ENCODE results near the gene SLC7A8.

The SLC7A8 gene

GRCh38 chr14:23093991-23094665 lies 89.3 kb downstream of the SLC7A8 start:
- Histone ChIP-seq H3K4me3 (ENCODE audit: extremely low read depth, insufficient read depth, low read length, poor library complexity, severe bottlenecking) (peak overlapping the region; percentile 80), H3K9me3 (ENCODE audit: control insufficient read depth, low read length) (no peaks in the 10 kb centered on the region), H3K36me3 (ENCODE audit: control insufficient read depth, insufficient read depth, low read length) (peaks cover 70% of the 10 kb centered on the region), H3K27ac (ENCODE audit: low read depth, low read length, severe bottlenecking) (peak overlapping the region; percentile 92), H3K4me1 (ENCODE audit: control insufficient read depth, insufficient read depth, low read length, poor library complexity, severe bottlenecking) (peaks cover 6% of the 10 kb centered on the region)
- 3 to 5% methylated on average over 4 to 9 of the region's 14 CpGs for WGBS, 2 experiments (ENCODE audit: insufficient coverage in 2 of 2)

- peaks cover 6% of the 10 kb centered on the region for H3K4me1 ChIP-seq (ENCODE audit: control insufficient read depth, insufficient read depth, low read length, poor library complexity, severe bottlenecking)
- H3K27ac ChIP-seq (ENCODE audit: low read depth, low read length, severe bottlenecking) = no peak overlapping the region
- H3K9me3 ChIP-seq (ENCODE audit: control insufficient read depth, low read length) = no peaks in the 10 kb centered on the region
- H3K36me3 ChIP-seq (ENCODE audit: control insufficient read depth, insufficient read depth, low read length) = peaks cover 70% of the 10 kb centered on the region
- H3K4me3 ChIP-seq (ENCODE audit: extremely low read depth, insufficient read depth, low read length, poor library complexity, severe bottlenecking) = peak overlapping the region; percentile 80
- WGBS, 2 experiments (ENCODE audit: insufficient coverage in 2 of 2) = 91 to 100% methylated on average over 1 of the region's 2 CpGs
These were observed 89.9 kb downstream of the SLC7A8 start for GRCh38 chr14:23093526-23093925.

DNA sequence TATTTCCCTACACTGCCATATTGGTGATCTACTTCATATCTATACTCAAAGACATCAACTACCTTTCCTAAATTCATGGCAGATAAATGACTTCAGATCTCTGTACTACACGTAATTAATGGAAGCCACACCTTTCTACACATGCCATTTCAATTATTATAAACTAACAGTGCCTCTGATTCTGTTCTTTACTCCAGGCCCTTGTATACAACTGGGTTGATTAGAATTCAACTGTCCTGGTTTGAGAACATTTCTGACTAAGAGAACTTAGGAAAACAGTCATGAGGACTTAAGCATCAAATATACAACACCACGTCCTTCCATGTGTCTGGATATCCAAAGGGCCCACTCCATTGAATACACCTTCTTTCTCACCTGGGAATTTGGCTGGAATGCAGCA lies 90.4 kb downstream of the SLC7A8 start:
- WGBS, 2 experiments (ENCODE audit: insufficient coverage in 2 of 2) = no CpG with 5 or more reads among the region's 2 CpGs

GRCh38 chr14:23091294-23092225 lies 91.9 kb downstream of the SLC7A8 start:
- Histone ChIP-seq H3K36me3 (ENCODE audit: control insufficient read depth, insufficient read depth, low read length) (peaks cover 70% of the 10 kb centered on the region), H3K4me1 (ENCODE audit: control insufficient read depth, insufficient read depth, low read length, poor library complexity, severe bottlenecking) (peaks cover under 1% of the 10 kb centered on the region), H3K9me3 (ENCODE audit: control insufficient read depth, low read length) (no peaks in the 10 kb centered on the region), H3K4me3 (ENCODE audit: extremely low read depth, insufficient read depth, low read length, poor library complexity, severe bottlenecking) (no peak overlapping the region), H3K27ac (ENCODE audit: low read depth, low read length, severe bottlenecking) (no peak overlapping the region)
- 81 to 92% methylated on average over 6 to 7 of the region's 12 CpGs for WGBS, 2 experiments (ENCODE audit: insufficient coverage in 2 of 2)

More for the DNA sequence above, 90.4 kb downstream of the SLC7A8 start:
- no peak overlapping the region for H3K27ac ChIP-seq (ENCODE audit: low read depth, low read length, severe bottlenecking)
- peaks cover 70% of the 10 kb centered on the region for H3K36me3 ChIP-seq (ENCODE audit: control insufficient read depth, insufficient read depth, low read length)
- no peak overlapping the region for H3K4me3 ChIP-seq (ENCODE audit: extremely low read depth, insufficient read depth, low read length, poor library complexity, severe bottlenecking)
- H3K4me1 ChIP-seq (ENCODE audit: control insufficient read depth, insufficient read depth, low read length, poor library complexity, severe bottlenecking) = peaks cover 6% of the 10 kb centered on the region
- no peaks in the 10 kb centered on the region for H3K9me3 ChIP-seq (ENCODE audit: control insufficient read depth, low read length)

GRCh38 chr14:23090254-23090636 lies 93.2 kb downstream of the SLC7A8 start:
- Histone ChIP-seq H3K36me3 (ENCODE audit: control insufficient read depth, insufficient read depth, low read length) (peaks cover 82% of the 10 kb centered on the region), H3K27ac (ENCODE audit: low read depth, low read length, severe bottlenecking) (no peak overlapping the region)
- WGBS, 2 experiments (ENCODE audit: insufficient coverage in 2 of 2) = 93 to 98% methylated on average over 3 to 4 of the region's 4 CpGs

GRCh38 chr14:23089498-23090253 lies 93.8 kb downstream of the SLC7A8 start:
- H3K4me1 ChIP-seq (ENCODE audit: control insufficient read depth, insufficient read depth, low read length, poor library complexity, severe bottlenecking) = no peaks in the 10 kb centered on the region
- no peak overlapping the region for H3K27ac ChIP-seq (ENCODE audit: low read depth, low read length, severe bottlenecking)
- no peaks in the 10 kb centered on the region for H3K9me3 ChIP-seq (ENCODE audit: control insufficient read depth, low read length)
- peaks cover 88% of the 10 kb centered on the region for H3K36me3 ChIP-seq (ENCODE audit: control insufficient read depth, insufficient read depth, low read length)
- no peak overlapping the region for H3K4me3 ChIP-seq (ENCODE audit: extremely low read depth, insufficient read depth, low read length, poor library complexity, severe bottlenecking)
- WGBS, 2 experiments (ENCODE audit: insufficient coverage in 2 of 2) = 90 to 96% methylated on average over 6 to 7 of the region's 12 CpGs

More at GRCh38 chr14:23090254-23090636, 93.2 kb downstream of the SLC7A8 start:
- H3K9me3 ChIP-seq (ENCODE audit: control insufficient read depth, low read length) = no peaks in the 10 kb centered on the region
- no peak overlapping the region for H3K4me3 ChIP-seq (ENCODE audit: extremely low read depth, insufficient read depth, low read length, poor library complexity, severe bottlenecking)
- no peaks in the 10 kb centered on the region for H3K4me1 ChIP-seq (ENCODE audit: control insufficient read depth, insufficient read depth, low read length, poor library complexity, severe bottlenecking)

GRCh38 chr14:23086565-23086964 lies 96.9 kb downstream of the SLC7A8 start:
- H3K27ac ChIP-seq (ENCODE audit: low read depth, low read length, severe bottlenecking) = no peak overlapping the region
- no peak overlapping the region for H3K4me3 ChIP-seq (ENCODE audit: extremely low read depth, insufficient read depth, low read length, poor library complexity, severe bottlenecking)
- H3K4me1 ChIP-seq (ENCODE audit: control insufficient read depth, insufficient read depth, low read length, poor library complexity, severe bottlenecking) = no peaks in the 10 kb centered on the region
- peaks cover 98% of the 10 kb centered on the region for H3K36me3 ChIP-seq (ENCODE audit: control insufficient read depth, insufficient read depth, low read length)
- H3K9me3 ChIP-seq (ENCODE audit: control insufficient read depth, low read length) = no peaks in the 10 kb centered on the region
- 100% methylated on average over 1 of the region's 1 CpG; no CpG with 5 or more reads in 1 of the 2 experiments for WGBS, 2 experiments (ENCODE audit: insufficient coverage in 2 of 2)

DNA sequence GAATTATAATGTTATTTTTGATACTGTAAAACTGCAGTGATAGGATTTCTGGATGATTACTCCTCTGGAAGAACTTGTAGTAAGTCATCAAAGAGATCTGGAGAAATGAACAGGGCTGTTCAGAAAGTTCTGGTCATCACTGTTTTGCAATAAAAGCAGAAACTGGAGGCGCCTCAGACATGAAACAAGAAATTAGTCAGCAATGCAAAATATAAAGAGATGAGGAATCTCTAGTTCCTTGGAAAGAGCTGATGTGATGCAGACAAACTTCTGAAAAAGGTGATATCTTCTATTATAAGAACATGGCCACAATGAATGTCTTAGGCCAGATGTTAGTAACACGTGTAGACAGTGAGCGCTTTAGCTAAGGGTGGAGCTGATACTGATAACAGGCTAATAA lies 98.0 kb downstream of the SLC7A8 start:
- H3K9me3 ChIP-seq (ENCODE audit: control insufficient read depth, low read length) = no peaks in the 10 kb centered on the region
- peaks cover 96% of the 10 kb centered on the region for H3K36me3 ChIP-seq (ENCODE audit: control insufficient read depth, insufficient read depth, low read length)
- H3K4me3 ChIP-seq (ENCODE audit: extremely low read depth, insufficient read depth, low read length, poor library complexity, severe bottlenecking) = no peak overlapping the region
- no peak overlapping the region for H3K27ac ChIP-seq (ENCODE audit: low read depth, low read length, severe bottlenecking)
- 97 to 100% methylated on average over 2 to 3 of the region's 3 CpGs for WGBS, 2 experiments (ENCODE audit: insufficient coverage in 2 of 2)
- H3K4me1 ChIP-seq (ENCODE audit: control insufficient read depth, insufficient read depth, low read length, poor library complexity, severe bottlenecking) = peaks cover 4% of the 10 kb centered on the region

DNA sequence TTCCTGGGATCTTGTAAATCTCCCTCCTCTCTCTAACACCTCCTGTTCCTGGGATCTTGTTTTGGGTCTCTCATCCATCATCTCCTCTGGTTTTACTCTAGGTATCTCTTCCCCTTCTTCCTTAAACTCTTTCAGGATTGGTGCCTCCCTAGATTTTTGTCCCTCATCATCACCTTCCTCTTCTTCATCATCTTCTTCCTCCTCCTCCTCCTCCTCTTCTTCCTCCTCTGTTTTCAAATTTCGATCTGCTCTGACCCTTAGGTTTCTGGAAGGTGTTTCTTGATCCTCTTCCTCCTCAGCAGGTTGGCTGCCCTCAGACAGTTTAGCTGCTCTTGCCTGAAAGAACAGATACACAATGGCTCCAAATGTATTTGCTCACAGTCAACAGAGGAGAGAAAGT lies 103.0 kb downstream of the SLC7A8 start:
- Histone ChIP-seq H3K36me3 (ENCODE audit: control insufficient read depth, insufficient read depth, low read length) (peaks cover 93% of the 10 kb centered on the region), H3K4me3 (ENCODE audit: extremely low read depth, insufficient read depth, low read length, poor library complexity, severe bottlenecking) (no peak overlapping the region), H3K4me1 (ENCODE audit: control insufficient read depth, insufficient read depth, low read length, poor library complexity, severe bottlenecking) (peaks cover 35% of the 10 kb centered on the region), H3K27ac (ENCODE audit: low read depth, low read length, severe bottlenecking) (no peak overlapping the region), H3K9me3 (ENCODE audit: control insufficient read depth, low read length) (no peaks in the 10 kb centered on the region)
- 100% methylated on average over 1 of the region's 1 CpG; no CpG with 5 or more reads in 1 of the 2 experiments for WGBS, 2 experiments (ENCODE audit: insufficient coverage in 2 of 2)

GRCh38 chr14:23079716-23080115 lies 103.7 kb downstream of the SLC7A8 start:
- Histone ChIP-seq H3K4me3 (ENCODE audit: extremely low read depth, insufficient read depth, low read length, poor library complexity, severe bottlenecking) (no peak overlapping the region), H3K4me1 (ENCODE audit: control insufficient read depth, insufficient read depth, low read length, poor library complexity, severe bottlenecking) (peaks cover 35% of the 10 kb centered on the region), H3K27ac (ENCODE audit: low read depth, low read length, severe bottlenecking) (no peak overlapping the region), H3K36me3 (ENCODE audit: control insufficient read depth, insufficient read depth, low read length) (peaks cover 93% of the 10 kb centered on the region), H3K9me3 (ENCODE audit: control insufficient read depth, low read length) (no peaks in the 10 kb centered on the region)
- WGBS, 2 experiments (ENCODE audit: insufficient coverage in 2 of 2) = 91 to 100% methylated on average over 1 to 2 of the region's 2 CpGs

Data from mesodermal cell (in vitro differentiated cells).